Neuronal stem cell (in vitro differentiated cells): Measurements from ENCODE around the gene HSPA9.
A peak's percentile ranks its signal among the peaks of the same experiment; 100 is the strongest.

Experiments
- DNase-seq: peaks from one replicate; pipeline ENCODE4 v3.0.0-alpha.2; 2013; ENCODE audit warnings: low spot score
- H2AFZ ChIP-seq: one replicate; pipeline ENCODE4 v1.6.1; 2013; ENCODE audit warnings: mild to moderate bottlenecking, low read length, inconsistent platforms
- H2AK5ac ChIP-seq: 2 replicates; pipeline ENCODE4 v1.6.1; 2013; ENCODE audit warnings: low read depth, mild to moderate bottlenecking, inconsistent platforms, low read length, moderate library complexity, mixed read lengths
- H2BK120ac ChIP-seq: 2 replicates; pipeline ENCODE4 v1.6.1; 2013; ENCODE audit warnings: low read depth, mild to moderate bottlenecking, inconsistent platforms, low read length, moderate library complexity, mixed read lengths
- H2BK12ac ChIP-seq: one replicate; pipeline ENCODE4 v1.6.1; 2013; ENCODE audit warnings: low read length, inconsistent platforms
- H2BK15ac ChIP-seq: 2 replicates; pipeline ENCODE4 v1.6.1; 2013; ENCODE audit warnings: mild to moderate bottlenecking, low read length, inconsistent platforms, mixed read lengths
- H2BK5ac ChIP-seq: one replicate; pipeline ENCODE4 v1.6.1; 2013; ENCODE audit warnings: inconsistent platforms, mild to moderate bottlenecking, low read length, moderate library complexity
- H3K14ac ChIP-seq: one replicate; pipeline ENCODE4 v1.6.1; 2013; ENCODE audit warnings: low read length, inconsistent platforms
- H3K18ac ChIP-seq: 2 replicates; pipeline ENCODE4 v1.6.1; 2013; ENCODE audit warnings: low read length, inconsistent platforms
- H3K23ac ChIP-seq: 2 replicates; pipeline ENCODE4 v1.6.1; 2013; ENCODE audit warnings: low read depth, mild to moderate bottlenecking, mixed read lengths, low read length, inconsistent platforms; ENCODE audit not compliant: poor library complexity
- H3K27ac ChIP-seq: replicated peaks from 3 replicates; pipeline ENCODE4 v1.5.1; 2013; ENCODE audit warnings: low read length, inconsistent platforms
- H3K27me3 ChIP-seq, 3 experiments: 2 replicates each; pipeline ENCODE4 v1.6.1; 2013; ENCODE audit warnings: low read length in 3 of 3, mild to moderate bottlenecking in 2 of 3, inconsistent platforms in 1 of 3, low read depth in 1 of 3, mixed read lengths in 1 of 3, moderate library complexity in 1 of 3; ENCODE audit not compliant: control insufficient read depth in 3 of 3, insufficient read depth in 3 of 3
- H3K36me3 ChIP-seq, 2 donors: replicated peaks in 1 of 2; 2 replicates each; pipeline ENCODE4 v1.6.1; 2013; ENCODE audit warnings: low read length in 2 of 2; ENCODE audit not compliant: control insufficient read depth in 2 of 2, insufficient read depth in 2 of 2
- H3K4ac ChIP-seq: 2 replicates; pipeline ENCODE4 v1.6.1; 2013; ENCODE audit warnings: inconsistent platforms, mild to moderate bottlenecking, low read length, moderate library complexity
- H3K4me1 ChIP-seq, 2 donors: 1 replicate in 1 of 2; 2 replicates in 1 of 2; pipeline ENCODE4 v1.6.1; 2013; ENCODE audit warnings: low read length in 2 of 2, low read depth in 1 of 2; ENCODE audit not compliant: control insufficient read depth in 2 of 2, insufficient read depth in 1 of 2
- H3K4me2 ChIP-seq: one replicate; pipeline ENCODE4 v1.6.1; 2013; ENCODE audit warnings: mild to moderate bottlenecking, low read length, inconsistent platforms; ENCODE audit not compliant: insufficient read depth, poor library complexity, severe bottlenecking
- H3K4me3 ChIP-seq, 2 donors: 2 replicates each; pipeline ENCODE4 v1.5.1; 2013; ENCODE audit warnings: low read length in 2 of 2, mild to moderate bottlenecking in 2 of 2, inconsistent platforms in 1 of 2, moderate library complexity in 1 of 2
- H3K79me1 ChIP-seq: one replicate; pipeline ENCODE4 v1.6.1; 2013; ENCODE audit warnings: low read depth, mild to moderate bottlenecking, inconsistent platforms, low read length, moderate library complexity
- H3K9ac ChIP-seq: one replicate; pipeline ENCODE4 v1.6.1; 2013; ENCODE audit warnings: mild to moderate bottlenecking, low read depth, low read length, inconsistent platforms; ENCODE audit not compliant: poor library complexity
- H3K9me3 ChIP-seq, 2 donors: replicated peaks in 1 of 2; 2 replicates each; pipeline versions ENCODE3 to v1.6.1; 2013; ENCODE audit warnings: low read length in 2 of 2, mild to moderate bottlenecking in 2 of 2, inconsistent platforms in 1 of 2, low read depth in 1 of 2, mixed read lengths in 1 of 2, moderate library complexity in 1 of 2; ENCODE audit not compliant: control insufficient read depth in 2 of 2, insufficient read depth in 1 of 2
- H4K8ac ChIP-seq: one replicate; pipeline ENCODE4 v1.6.1; 2013; ENCODE audit warnings: low read depth, mild to moderate bottlenecking, inconsistent platforms, low read length, moderate library complexity
- H4K91ac ChIP-seq: one replicate; pipeline ENCODE4 v1.6.1; 2013; ENCODE audit warnings: low read length, low read depth, mild to moderate bottlenecking, inconsistent platforms; ENCODE audit not compliant: poor library complexity
- whole genome bisulfite sequencing, 2 donors: extraction: QIAGEN DNeasy Blood & Tissue Kit; methylation state at CpG; one replicate each; pipeline ENCODE4 v1.1.7; 2013; ENCODE audit warnings: missing lambda C conversion rate in 2 of 2, mixed read lengths in 1 of 2; ENCODE audit not compliant: insufficient read length in 2 of 2, insufficient replicate concordance in 1 of 2; ENCODE audit errors: extremely low coverage in 2 of 2; 5-methylcytosine and 5-hydroxymethylcytosine counted together

Gene HSPA9

GRCh38 chr5:138597661-138598400 is 22.6 kb upstream of the HSPA9 start:
- Histone ChIP-seq H3K18ac (no peak overlapping the region), H3K4me3 (no peak overlapping the region), H3K4me1 (peaks cover 11 to 24% of the 10 kb centered on the region in 2 donors), H3K36me3 (no peaks in the 10 kb centered on the region), H3K27ac (no peak overlapping the region), H2BK5ac (no peak overlapping the region), H3K9ac (no peak overlapping the region), H4K91ac (no peak overlapping the region), H3K27me3 (peaks cover 0 to 3% (median 0%) of the 10 kb centered on the region in 3 experiments), H3K14ac (no peak overlapping the region), H2BK12ac (no peak overlapping the region), H2BK15ac (no peak overlapping the region), H2AK5ac (no peak overlapping the region), H3K79me1 (no peaks in the 10 kb centered on the region), H3K4ac (no peak overlapping the region), H3K4me2 (no peak overlapping the region), H2AFZ (no peak overlapping the region), H4K8ac (no peak overlapping the region), H2BK120ac (no peak overlapping the region), H3K9me3 (no peaks in the 10 kb centered on the region), H3K23ac (no peak overlapping the region)
- DNase-seq: no peak
- no CpG with 5 or more reads among the region's 9 CpGs for WGBS, 2 donors

- no peak overlapping the region for H3K4ac ChIP-seq
- H3K9ac ChIP-seq: no peak overlapping the region
- H2BK120ac ChIP-seq: no peak overlapping the region
- H3K14ac ChIP-seq: no peak overlapping the region
- no peak overlapping the region for H4K8ac ChIP-seq
- H3K36me3 ChIP-seq: no peaks in the 10 kb centered on the region
- no peak overlapping the region for H2BK15ac ChIP-seq
- WGBS, 2 donors: no CpG with 5 or more reads among the region's 6 CpGs
- no peak overlapping the region for H3K18ac ChIP-seq
- DNase-seq: no peak
- no peak overlapping the region for H3K4me3 ChIP-seq
- H2BK12ac ChIP-seq: no peak overlapping the region
- H4K91ac ChIP-seq: no peak overlapping the region
- peak overlapping the region; percentile 11 for H2AFZ ChIP-seq
- H2BK5ac ChIP-seq: no peak overlapping the region
- no peak overlapping the region for H3K23ac ChIP-seq
- no peak overlapping the region for H3K27ac ChIP-seq
- no peaks in the 10 kb centered on the region for H3K79me1 ChIP-seq
- peaks cover 9 to 15% of the 10 kb centered on the region in 2 donors for H3K4me1 ChIP-seq
- H2AK5ac ChIP-seq: peak overlapping the region; percentile 13
- H3K27me3 ChIP-seq: peaks cover 0 to 3% (median 0%) of the 10 kb centered on the region in 3 experiments
- H3K4me2 ChIP-seq: no peak overlapping the region
- H3K9me3 ChIP-seq: no peaks in the 10 kb centered on the region
Observed at GRCh38 chr5:138596105-138596881, 21.1 kb upstream of the HSPA9 start.

GRCh38 chr5:138595180-138595795 is 20.1 kb upstream of the HSPA9 start:
- DNase-seq: no peak
- WGBS, 2 donors: no CpG with 5 or more reads among the region's 4 CpGs
- peaks cover 9 to 14% of the 10 kb centered on the region in 2 donors for H3K4me1 ChIP-seq
- no peak overlapping the region for H3K4me2 ChIP-seq
- no peak overlapping the region for H3K4ac ChIP-seq
- no peak overlapping the region for H2AFZ ChIP-seq
- no peak overlapping the region for H2BK120ac ChIP-seq
- peaks cover 0 to 3% (median 0%) of the 10 kb centered on the region in 3 experiments for H3K27me3 ChIP-seq
- H4K91ac ChIP-seq: no peak overlapping the region
- H2AK5ac ChIP-seq: no peak overlapping the region
- H2BK5ac ChIP-seq: no peak overlapping the region
- H3K79me1 ChIP-seq: no peaks in the 10 kb centered on the region
- H3K9ac ChIP-seq: no peak overlapping the region
- H3K18ac ChIP-seq: no peak overlapping the region
- no peak overlapping the region for H2BK12ac ChIP-seq
- H3K23ac ChIP-seq: no peak overlapping the region
- no peaks in the 10 kb centered on the region for H3K9me3 ChIP-seq
- no peak overlapping the region for H2BK15ac ChIP-seq
- H3K4me3 ChIP-seq: no peak overlapping the region
- H3K14ac ChIP-seq: no peak overlapping the region
- H3K27ac ChIP-seq: no peak overlapping the region
- no peak overlapping the region for H4K8ac ChIP-seq
- H3K36me3 ChIP-seq: no peaks in the 10 kb centered on the region
